NCI-H1417 treated with DMSO at 0.1 percent for 48 hours (cell line): ENCODE data around the gene MAPK9.
"Not testable (repeated sequence)": the region's sequence is repeated elsewhere in the genome, so short reads cannot be mapped to it uniquely, and the experiment has no call there.

Experiments used
- DNase-seq: peaks from one replicate; lab custom pipeline; 2025; lab: John Stamatoyannopoulos, UW

MAPK9 gene

GRCh38 chr5:180234271-180234670, 57.6 kb downstream of the MAPK9 start:
- no peak for DNase-seq

GRCh38 chr5:180233729-180234128, 58.2 kb downstream of the MAPK9 start:
- no peak for DNase-seq

- no peak for DNase-seq
Measured at GRCh38 chr5:180230017-180230416, 61.9 kb downstream of the MAPK9 start.

GRCh38 chr5:180222056-180222455, 69.8 kb downstream of the MAPK9 start:
- DNase-seq = no peak

- no peak for DNase-seq
Measured at GRCh38 chr5:180217797-180218196, 74.1 kb downstream of the MAPK9 start.

GRCh38 chr5:180216646-180217171, 75.2 kb downstream of the MAPK9 start:
- DNase-seq = no peak

- no peak for DNase-seq
Measured at GRCh38 chr5:180215783-180216630, 75.9 kb downstream of the MAPK9 start.

GRCh38 chr5:180214870-180215770, 76.8 kb downstream of the MAPK9 start:
- no peak for DNase-seq

GRCh38 chr5:180213657-180214207, 78.2 kb downstream of the MAPK9 start:
- DNase-seq = no peak

- DNase-seq = no peak
Measured at GRCh38 chr5:180213256-180213600, 78.7 kb downstream of the MAPK9 start.

- DNase-seq = no peak
Measured at GRCh38 chr5:180212363-180213255, 79.3 kb downstream of the MAPK9 start.

- DNase-seq = no peak
Measured at GRCh38 chr5:180211761-180212035, 80.2 kb downstream of the MAPK9 start.

GRCh38 chr5:180210961-180211760, 80.7 kb downstream of the MAPK9 start:
- DNase-seq = no peak

GRCh38 chr5:180210077-180210476, 81.8 kb downstream of the MAPK9 start:
- DNase-seq = not testable (repeated sequence)

- no peak for DNase-seq
Measured at GRCh38 chr5:180209137-180209581, 82.7 kb downstream of the MAPK9 start, which contains the start of gene RASGEF1C. Gene RASGEF1C (minus strand): TSS chr5:180209211. CDS start chr5:180138052, 71,159 bp downstream.

- DNase-seq = no peak
Measured at GRCh38 chr5:180208435-180209081, 83.3 kb downstream of the MAPK9 start.

GRCh38 chr5:180208038-180208434, 83.8 kb downstream of the MAPK9 start:
- no peak for DNase-seq

GRCh38 chr5:180207593-180207992, 84.3 kb downstream of the MAPK9 start:
- no peak for DNase-seq

GRCh38 chr5:180206993-180207392, 84.9 kb downstream of the MAPK9 start:
- DNase-seq = no peak

- no peak for DNase-seq
Measured at GRCh38 chr5:180205916-180206315, 86.0 kb downstream of the MAPK9 start.
